SH-SY5Y (cell line): ENCODE data around the gene PPIL3.

Experiments
- GATA2 ChIP-seq: IDR thresholded peaks from 2 replicates; pipeline ENCODE4 v1.6.1; 2011; ENCODE audit warnings: mild to moderate bottlenecking, low read depth, low read length
- GATA3 ChIP-seq: IDR thresholded peaks from 2 replicates; pipeline ENCODE4 v1.6.1; 2011; ENCODE audit warnings: low read depth, mild to moderate bottlenecking, low read length, moderate library complexity

GRCh38 chr2:200843993-200844948, 44.6 kb downstream of the PPIL3 start:
- TF ChIP-seq GATA2 (no peak), GATA3 (no peak)
